ENCODE data around the gene KRTAP4-7.
"Not testable (repeated sequence)": the region's sequence is repeated elsewhere in the genome, so short reads cannot be mapped to it uniquely, and the experiment has no call there.

The KRTAP4-7 gene

DNA sequence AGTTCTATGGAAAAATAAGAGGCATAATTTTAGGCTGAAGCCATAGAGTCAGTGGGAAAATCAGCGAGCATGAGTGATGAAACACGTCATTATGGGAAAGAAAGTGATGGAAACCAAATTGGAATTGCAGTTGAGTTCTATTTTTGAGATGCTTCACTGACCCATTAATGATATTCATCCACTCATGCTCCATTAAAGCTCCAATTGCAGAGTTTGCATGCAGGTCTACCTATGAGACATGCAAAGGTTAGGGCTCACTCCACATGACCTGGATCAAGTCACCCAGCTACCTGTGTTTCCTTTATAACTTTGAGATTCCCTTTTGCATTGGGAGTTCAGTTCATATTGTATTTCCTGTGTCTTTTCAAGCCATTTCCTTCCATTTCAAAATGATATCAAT lies 10.3 kb upstream of the KRTAP4-7 start:
- Histone ChIP-seq H3K27me3 (ENCODE audit: insufficient read depth, low read length) (no peaks in the 10 kb centered on the region), H3K4me3 (ENCODE audit: low read depth, low read length, poor library complexity, severe bottlenecking) (no peak overlapping the region), H3K4me2 (ENCODE audit: low read length) (no peak overlapping the region), H3F3A (ENCODE audit: insufficient read depth, low read length) (no peaks in the 10 kb centered on the region), H2AFZ (ENCODE audit: low read length) (no peak overlapping the region), H3K9me3 (ENCODE audit: low read length) (no peaks in the 10 kb centered on the region), H3K27ac (ENCODE audit: low read depth, low read length, poor library complexity, severe bottlenecking) (no peak overlapping the region), H3K79me2 (ENCODE audit: insufficient read depth, low read length) (no peaks in the 10 kb centered on the region), H4K20me1 (ENCODE audit: insufficient read depth, low read length) (no peaks in the 10 kb centered on the region), H3K4me1 (ENCODE audit: insufficient read depth, low read length, severe bottlenecking) (no peaks in the 10 kb centered on the region), H3K9ac (ENCODE audit: low read length) (no peak overlapping the region), H3K9me2 (ENCODE audit: low read depth, low read length) (no peaks in the 10 kb centered on the region), H3K36me3 (ENCODE audit: insufficient read depth, low read length) (no peaks in the 10 kb centered on the region)
- TF ChIP-seq EZH2 (IDR thresholded peaks at IDR 0.05; ENCODE audit: borderline replicate concordance, low read length) (no peak), CTCF (IDR thresholded peaks at IDR 0.05; ENCODE audit: low read length) (no peak)

DNA sequence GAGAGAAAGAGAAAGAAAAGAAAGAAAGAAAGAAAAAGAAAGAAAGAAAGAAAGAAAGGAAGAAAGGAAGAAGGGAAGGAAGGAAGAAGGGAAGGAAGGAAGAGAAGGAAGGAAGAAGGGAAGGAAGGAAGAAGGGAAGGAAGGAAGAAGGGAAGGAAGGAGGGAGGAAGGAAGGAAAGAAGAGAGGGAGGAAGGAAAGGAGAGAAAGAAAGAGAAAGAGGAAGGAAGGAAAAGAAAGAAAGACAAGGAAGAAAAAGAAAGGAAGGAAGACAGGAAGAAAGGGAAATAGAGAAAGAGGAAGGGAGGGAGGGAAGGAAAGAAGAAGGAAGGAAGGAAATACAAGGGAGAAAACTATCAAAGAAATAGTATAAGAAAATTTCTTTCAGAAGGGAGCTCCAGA lies 7.2 kb upstream of the KRTAP4-7 start:
- H3F3A ChIP-seq (ENCODE audit: insufficient read depth, low read length), result no peaks in the 10 kb centered on the region
- H3K9me3 ChIP-seq (ENCODE audit: low read length), result no peaks in the 10 kb centered on the region
- H3K27me3 ChIP-seq (ENCODE audit: insufficient read depth, low read length), result no peaks in the 10 kb centered on the region
- H3K4me1 ChIP-seq (ENCODE audit: insufficient read depth, low read length, severe bottlenecking), result no peaks in the 10 kb centered on the region
- no peak overlapping the region for H3K9ac ChIP-seq (ENCODE audit: low read length)
- no peak overlapping the region for H2AFZ ChIP-seq (ENCODE audit: low read length)
- no peaks in the 10 kb centered on the region for H3K36me3 ChIP-seq (ENCODE audit: insufficient read depth, low read length)
- H3K4me3 ChIP-seq (ENCODE audit: low read depth, low read length, poor library complexity, severe bottlenecking), result no peak overlapping the region
- no peaks in the 10 kb centered on the region for H3K79me2 ChIP-seq (ENCODE audit: insufficient read depth, low read length)
- H3K27ac ChIP-seq (ENCODE audit: low read depth, low read length, poor library complexity, severe bottlenecking), result no peak overlapping the region
- TF ChIP-seq EZH2 (IDR thresholded peaks at IDR 0.05; ENCODE audit: borderline replicate concordance, low read length) (no peak), CTCF (IDR thresholded peaks at IDR 0.05; ENCODE audit: low read length) (no peak)
- H3K9me2 ChIP-seq (ENCODE audit: low read depth, low read length), result no peaks in the 10 kb centered on the region
- H3K4me2 ChIP-seq (ENCODE audit: low read length), result no peak overlapping the region
- H4K20me1 ChIP-seq (ENCODE audit: insufficient read depth, low read length), result no peaks in the 10 kb centered on the region

DNA sequence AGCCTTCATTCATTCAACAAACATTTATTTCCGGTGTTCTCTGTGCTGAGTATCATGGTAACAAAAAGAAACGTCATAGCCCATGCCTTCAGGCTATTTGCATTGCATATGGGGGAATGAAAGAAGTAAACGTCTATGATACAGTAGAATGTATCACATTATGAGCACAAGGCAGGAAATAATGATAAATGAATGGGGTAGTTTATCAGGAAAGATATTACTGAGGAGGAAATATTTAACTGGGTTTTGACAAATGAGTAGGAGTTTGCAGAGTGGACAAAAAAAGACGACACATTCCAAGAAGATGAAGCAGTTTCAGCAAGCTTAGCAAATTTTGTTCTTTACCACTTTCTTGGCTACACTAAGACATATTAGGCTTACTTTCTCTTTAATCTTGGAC lies 1.3 kb upstream of the KRTAP4-7 start:
- Histone ChIP-seq H2AFZ (ENCODE audit: low read length) (no peak overlapping the region), H3K4me2 (ENCODE audit: low read length) (no peak overlapping the region), H3K9me2 (ENCODE audit: low read depth, low read length) (no peaks in the 10 kb centered on the region), H3K27ac (ENCODE audit: low read depth, low read length, poor library complexity, severe bottlenecking) (no peak overlapping the region), H3K79me2 (ENCODE audit: insufficient read depth, low read length) (no peaks in the 10 kb centered on the region), H3K27me3 (ENCODE audit: insufficient read depth, low read length) (no peaks in the 10 kb centered on the region), H3K4me1 (ENCODE audit: insufficient read depth, low read length, severe bottlenecking) (no peaks in the 10 kb centered on the region), H3K4me3 (ENCODE audit: low read depth, low read length, poor library complexity, severe bottlenecking) (no peak overlapping the region), H3K9me3 (ENCODE audit: low read length) (no peaks in the 10 kb centered on the region), H3K36me3 (ENCODE audit: insufficient read depth, low read length) (no peaks in the 10 kb centered on the region), H3K9ac (ENCODE audit: low read length) (no peak overlapping the region), H4K20me1 (ENCODE audit: insufficient read depth, low read length) (no peaks in the 10 kb centered on the region), H3F3A (ENCODE audit: insufficient read depth, low read length) (no peaks in the 10 kb centered on the region)
- TF ChIP-seq EZH2 (IDR thresholded peaks at IDR 0.05; ENCODE audit: borderline replicate concordance, low read length) (no peak), CTCF (IDR thresholded peaks at IDR 0.05; ENCODE audit: low read length) (no peak)

DNA sequence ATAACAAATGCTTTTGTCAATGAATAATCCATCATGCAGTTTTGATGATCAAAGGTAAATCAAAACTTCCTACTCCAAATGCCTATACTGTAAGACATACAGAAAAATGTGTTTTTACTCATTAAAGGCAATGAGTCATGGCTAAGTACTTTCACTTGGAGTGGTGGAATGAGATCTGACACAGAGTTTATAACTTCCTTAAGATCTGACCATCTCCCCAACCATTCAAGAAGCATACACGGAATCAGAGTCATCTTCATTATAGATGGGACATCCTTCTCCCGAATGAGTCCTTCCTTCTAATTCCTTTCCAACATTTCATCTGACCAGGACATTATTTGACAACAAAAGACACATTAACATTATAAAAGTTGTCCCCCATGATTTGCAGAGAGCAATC lies 523 bp upstream of the KRTAP4-7 start:
- not testable (repeated sequence) for H3K4me2 ChIP-seq (ENCODE audit: low read length); H4K20me1 ChIP-seq (ENCODE audit: insufficient read depth, low read length); H3K4me1 ChIP-seq (ENCODE audit: insufficient read depth, low read length, severe bottlenecking); H3K4me3 ChIP-seq (ENCODE audit: low read depth, low read length, poor library complexity, severe bottlenecking); H3K27me3 ChIP-seq (ENCODE audit: insufficient read depth, low read length); H3K9me3 ChIP-seq (ENCODE audit: low read length); H2AFZ ChIP-seq (ENCODE audit: low read length); H3F3A ChIP-seq (ENCODE audit: insufficient read depth, low read length); H3K9me2 ChIP-seq (ENCODE audit: low read depth, low read length); H3K79me2 ChIP-seq (ENCODE audit: insufficient read depth, low read length); H3K36me3 ChIP-seq (ENCODE audit: insufficient read depth, low read length); H3K9ac ChIP-seq (ENCODE audit: low read length); H3K27ac ChIP-seq (ENCODE audit: low read depth, low read length, poor library complexity, severe bottlenecking)

GRCh38 chr17:41088760-41089352 lies 4.9 kb downstream of the KRTAP4-7 start:
- not testable (repeated sequence) for H3K4me2 ChIP-seq (ENCODE audit: low read length); H3K27me3 ChIP-seq (ENCODE audit: insufficient read depth, low read length)

More at GRCh38 chr17:41088760-41089352, 4.9 kb downstream of the KRTAP4-7 start:
- H3K27ac ChIP-seq (ENCODE audit: low read depth, low read length, poor library complexity, severe bottlenecking); H4K20me1 ChIP-seq (ENCODE audit: insufficient read depth, low read length); H3K4me1 ChIP-seq (ENCODE audit: insufficient read depth, low read length, severe bottlenecking); H3K9ac ChIP-seq (ENCODE audit: low read length); H2AFZ ChIP-seq (ENCODE audit: low read length); H3F3A ChIP-seq (ENCODE audit: insufficient read depth, low read length); H3K36me3 ChIP-seq (ENCODE audit: insufficient read depth, low read length); H3K79me2 ChIP-seq (ENCODE audit: insufficient read depth, low read length); H3K4me3 ChIP-seq (ENCODE audit: low read depth, low read length, poor library complexity, severe bottlenecking); H3K9me3 ChIP-seq (ENCODE audit: low read length); H3K9me2 ChIP-seq (ENCODE audit: low read depth, low read length): not testable (repeated sequence)
